ENCODE data around the gene ZSWIM1. TPM values are rescaled to one million over a fixed set of nuclear protein-coding genes. Genes with fewer than 3 reads are reported as not detected.
A peak's percentile ranks its signal among the peaks of the same experiment; 100 is the strongest.

ZSWIM1 gene
- total and polyA plus RNA-seq, 2 donors (not counting 3 experiments of a cell fraction or from before 2014, with no cell fraction given): 8.5 to 10.0 TPM

GRCh38 chr20:45867819-45868176 lies 13.2 kb upstream of the ZSWIM1 start:
- H3K4me3 ChIP-seq (replicated peaks in 1 of 3; ENCODE audit: insufficient read depth in 1 of 3, low read depth in 1 of 3, low read length in 3 of 3): no peak overlapping the region
- no peaks in the 10 kb centered on the region for H4K20me1 ChIP-seq (replicated peaks; ENCODE audit: control insufficient read depth, extremely low read depth, insufficient read depth, low read length)
- no peak for TF ChIP-seq POLR2A (IDR thresholded peaks at IDR 0.05; ENCODE audit: low read depth, low read length)
- TF ChIP-seq JUN (IDR thresholded peaks at IDR 0.05; ENCODE audit: borderline replicate concordance, insufficient read depth, insufficient read length, low read depth): no peak
- TF ChIP-seq POLR2AphosphoS5 (IDR thresholded peaks at IDR 0.05; ENCODE audit: insufficient read depth, low read depth, low read length): no peak
- no peak for TF ChIP-seq EZH2 (IDR thresholded peaks at IDR 0.05; ENCODE audit: borderline replicate concordance, low read depth, low read length, severe bottlenecking)
- TF ChIP-seq FOS (IDR thresholded peaks at IDR 0.05; ENCODE audit: borderline replicate concordance, insufficient read depth, low read length): no peak
- no peak for TF ChIP-seq MYC (IDR thresholded peaks at IDR 0.05; ENCODE audit: low read depth, low read length)
- TF ChIP-seq MAX (IDR thresholded peaks at IDR 0.05; ENCODE audit: insufficient read depth, insufficient read length): no peak
- no peak for TF ChIP-seq CTCF (IDR thresholded peaks at IDR 0.05; ENCODE audit: extremely low read depth in 1 of 2, insufficient read depth in 1 of 2, low read depth in 1 of 2, low read length in 2 of 2)
- no peak for TF ChIP-seq GATA2 (IDR thresholded peaks at IDR 0.05; ENCODE audit: insufficient read depth, insufficient read length, low read depth, low read length)
- no peaks in the 10 kb centered on the region for H3K79me2 ChIP-seq (ENCODE audit: control insufficient read depth, insufficient read depth, low read length)
- intact Hi-C loops (cut with micrococcal nuclease) (no loop called here), dilution Hi-C loops (cut with MboI; ENCODE audit: extremely low pct_ligation_motif_present, low sequenced_read_pairs) (no loop called here)
- no peak overlapping the region for H3K4me2 ChIP-seq (ENCODE audit: insufficient read depth, low read length)
- H3K9ac ChIP-seq (replicated peaks; ENCODE audit: extremely low read depth, insufficient read depth, low read length): no peak overlapping the region
- ChIA-PET POLR2A (interaction anchor here (2.2 kb wide), 1 partner anchor 13 kb away, joined by 9 read pairs; the partner anchor contains the start of gene ZSWIM1), CTCF (interaction anchor here (1.9 to 2.0 kb wide), 2 partner anchors 23 to 44 kb away, joined by 5 to 6 read pairs; partner anchors contain the start of genes CTSA and NEURL2)
- no peak overlapping the region for H2AFZ ChIP-seq (ENCODE audit: low read depth, low read length)
- no peaks in the 10 kb centered on the region for H3K4me1 ChIP-seq (ENCODE audit: control insufficient read depth, extremely low read depth, insufficient read depth, low read length)
- H3K36me3 ChIP-seq (ENCODE audit: control insufficient read depth in 2 of 2, extremely low read depth in 1 of 2, insufficient read depth in 2 of 2, low read length in 2 of 2): no peaks in the 10 kb centered on the region
- no TSS peak for BruUV-seq (replicated peaks)
- no peaks in the 10 kb centered on the region for H3K9me3 ChIP-seq (replicated peaks; ENCODE audit: control insufficient read depth, insufficient read depth, low read length)
- H3K27ac ChIP-seq (ENCODE audit: insufficient read depth, low read depth, low read length): no peak overlapping the region
- peak; percentile 17 for DNase-seq (ENCODE audit: low read depth, low spot score)
- no peaks in the 10 kb centered on the region for H3K9me1 ChIP-seq (replicated peaks; ENCODE audit: control insufficient read depth, extremely low read depth, insufficient read depth, low read length)
- FAIRE-seq: no peak
- H3K27me3 ChIP-seq (ENCODE audit: control insufficient read depth in 2 of 2, insufficient read depth in 2 of 2, low read length in 2 of 2): no peaks in the 10 kb centered on the region

Measured in endothelial cell of umbilical vein (primary cell).